Type B pancreatic cell (in vitro differentiated cells): ENCODE results near the gene MARCHF3. TPM values are rescaled to one million over a fixed set of nuclear protein-coding genes. Genes with fewer than 3 reads are reported as not detected.
"Not testable (repeated sequence)": the region's sequence is repeated elsewhere in the genome, so short reads cannot be mapped to it uniquely, and the experiment has no call there.

Experiments used
- DNase-seq: peaks from one replicate; pipeline ENCODE4 v3.0.0; 2021; ENCODE audit warnings: mixed read lengths; ENCODE audit not compliant: unreplicated experiment; ENCODE audit errors: extremely low spot score
- H3K27ac Mint-ChIP-seq: 2 replicates; pipeline ENCODE4 v1.8.0; 2021; ENCODE audit warnings: mild to moderate bottlenecking, mixed read lengths
- H3K27me3 Mint-ChIP-seq: 2 replicates; pipeline ENCODE4 v1.8.0; 2021; ENCODE audit warnings: mixed read lengths
- H3K36me3 Mint-ChIP-seq: 2 replicates; pipeline ENCODE4 v1.8.0; 2021; ENCODE audit warnings: mixed read lengths
- H3K4me1 Mint-ChIP-seq: one replicate; pipeline ENCODE4 v1.8.0; 2021; ENCODE audit warnings: mixed read lengths; ENCODE audit not compliant: unreplicated experiment
- H3K4me3 Mint-ChIP-seq: 2 replicates; pipeline ENCODE4 v1.8.0; 2021; ENCODE audit warnings: mild to moderate bottlenecking, mixed read lengths
- H3K9me3 Mint-ChIP-seq: 2 replicates; pipeline ENCODE4 v1.8.0; 2021; ENCODE audit warnings: mixed read lengths
- CTCF ChIP-seq: fragments of 200-600 bp; sonication (generic); conservative IDR thresholded peaks from 2 replicates; pipeline ENCODE4 v1.5.0; 2021; ENCODE audit warnings: antibody characterized with exemption, mild to moderate bottlenecking
- total RNA-seq: library from RNA; stranded (reverse); gene quantifications from 2 replicates; pipeline ENCODE4 v1.2.1, GENCODE V29; 2021; ENCODE audit warnings: low replicate concordance

MARCHF3 gene
- total RNA-seq, 1 donor from 2014 or later: 5.9 TPM

- H3K9me3 Mint-ChIP-seq: no peaks in the 10 kb centered on the region
- H3K27ac Mint-ChIP-seq: peak overlapping the region; percentile 13
- H3K27me3 Mint-ChIP-seq: peaks cover 16% of the 10 kb centered on the region
- peaks cover 6% of the 10 kb centered on the region for H3K36me3 Mint-ChIP-seq
- H3K4me1 Mint-ChIP-seq: peaks cover 51% of the 10 kb centered on the region
- H3K4me3 Mint-ChIP-seq: peak overlapping the region; percentile 0
- TF ChIP-seq CTCF: peak; percentile 25
- DNase-seq: no peak
Measured at GRCh38 chr5:126846344-126846743, 184.0 kb downstream of the MARCHF3 start.

GRCh38 chr5:126845470-126846070, 184.8 kb downstream of the MARCHF3 start:
- DNase-seq, H3K9me3 Mint-ChIP-seq, H3K27ac Mint-ChIP-seq: not testable (repeated sequence)
- Mint-ChIP-seq H3K4me3 (peak overlapping the region; percentile 17), H3K27me3 (peaks cover 21% of the 10 kb centered on the region), H3K36me3 (peaks cover 11% of the 10 kb centered on the region), H3K4me1 (peaks cover 46% of the 10 kb centered on the region)

GRCh38 chr5:126843375-126843774, 187.0 kb downstream of the MARCHF3 start:
- DNase-seq, H3K27ac Mint-ChIP-seq, H3K9me3 Mint-ChIP-seq: not testable (repeated sequence)
- Mint-ChIP-seq H3K27me3 (peaks cover 21% of the 10 kb centered on the region), H3K4me1 (peaks cover 39% of the 10 kb centered on the region), H3K4me3 (peak overlapping the region; percentile 63), H3K36me3 (peaks cover 11% of the 10 kb centered on the region)

- not testable (repeated sequence) for H3K27ac Mint-ChIP-seq, H3K4me3 Mint-ChIP-seq, DNase-seq, H3K9me3 Mint-ChIP-seq, H3K4me1 Mint-ChIP-seq
- Mint-ChIP-seq H3K27me3 (peaks cover 21% of the 10 kb centered on the region), H3K36me3 (peaks cover 34% of the 10 kb centered on the region)
Measured at GRCh38 chr5:126839407-126839806, 191.0 kb downstream of the MARCHF3 start.

- H3K9me3 Mint-ChIP-seq: no peaks in the 10 kb centered on the region
- no peak overlapping the region for H3K27ac Mint-ChIP-seq
- no peak overlapping the region for H3K4me3 Mint-ChIP-seq
- peak; percentile 33 for TF ChIP-seq CTCF
- no peaks in the 10 kb centered on the region for H3K4me1 Mint-ChIP-seq
- peaks cover 13% of the 10 kb centered on the region for H3K27me3 Mint-ChIP-seq
- DNase-seq: no peak
- peaks cover 42% of the 10 kb centered on the region for H3K36me3 Mint-ChIP-seq
Measured at GRCh38 chr5:126837906-126838539, 192.3 kb downstream of the MARCHF3 start.

GRCh38 chr5:126837242-126837641, 193.1 kb downstream of the MARCHF3 start:
- Mint-ChIP-seq H3K27me3 (peaks cover 13% of the 10 kb centered on the region), H3K4me1 (no peaks in the 10 kb centered on the region), H3K36me3 (peaks cover 42% of the 10 kb centered on the region), H3K27ac (no peak overlapping the region), H3K9me3 (no peaks in the 10 kb centered on the region), H3K4me3 (no peak overlapping the region)
- no peak for DNase-seq
- TF ChIP-seq CTCF: no peak

- H3K27ac Mint-ChIP-seq: no peak overlapping the region
- no peaks in the 10 kb centered on the region for H3K9me3 Mint-ChIP-seq
- H3K4me3 Mint-ChIP-seq: no peak overlapping the region
- H3K4me1 Mint-ChIP-seq: no peaks in the 10 kb centered on the region
- no peak for DNase-seq
- peaks cover 9% of the 10 kb centered on the region for H3K27me3 Mint-ChIP-seq
- peaks cover 40% of the 10 kb centered on the region for H3K36me3 Mint-ChIP-seq
- TF ChIP-seq CTCF: no peak
Measured at GRCh38 chr5:126836778-126837177, 193.6 kb downstream of the MARCHF3 start.
